ENCODE measurements around the gene KLK2.

Gene KLK2

GRCh38 chr19:50854636-50855410 lies 18.4 kb upstream of the KLK2 start, which contains the start of gene KLK3:
Gene KLK3 (plus strand): TSS chr19:50854915. CDS start chr19:50854956, 41 bp downstream.
- no peaks in the 10 kb centered on the region for H3K4me1 ChIP-seq (ENCODE audit: control insufficient read depth, low read depth, low read length)
- no peak for DNase-seq
- no peak within 1 kb of the TSS for H3K4me3 ChIP-seq (ENCODE audit: low read length)

DNA sequence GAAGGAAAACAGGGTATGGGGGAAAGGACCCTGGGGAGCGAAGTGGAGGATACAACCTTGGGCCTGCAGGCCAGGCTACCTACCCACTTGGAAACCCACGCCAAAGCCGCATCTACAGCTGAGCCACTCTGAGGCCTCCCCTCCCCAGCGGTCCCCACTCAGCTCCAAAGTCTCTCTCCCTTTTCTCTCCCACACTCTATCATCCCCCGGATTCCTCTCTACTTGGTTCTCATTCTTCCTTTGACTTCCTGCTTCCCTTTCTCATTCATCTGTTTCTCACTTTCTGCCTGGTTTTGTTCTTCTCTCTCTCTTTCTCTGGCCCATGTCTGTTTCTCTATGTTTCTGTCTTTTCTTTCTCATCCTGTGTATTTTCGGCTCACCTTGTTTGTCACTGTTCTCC lies 15.9 kb upstream of the KLK2 start:
- H3K56ac ChIP-seq (ENCODE audit: low read length): no peak overlapping the region
- no peak overlapping the region for H3K27ac ChIP-seq (ENCODE audit: low read depth, low read length)
- no peaks in the 10 kb centered on the region for H3K4me1 ChIP-seq (ENCODE audit: control insufficient read depth, low read depth, low read length)
- no peak overlapping the region for H3K9ac ChIP-seq (ENCODE audit: low read length)
- H3K18ac ChIP-seq (ENCODE audit: low read length): no peak overlapping the region
- no CpG with 5 or more reads among the region's 6 CpGs for WGBS (ENCODE audit: extremely low coverage, insufficient coverage, low lambda C conversion rate)
- no peaks in the 10 kb centered on the region for H3K79me1 ChIP-seq (ENCODE audit: low read length)
- H3K36me3 ChIP-seq (ENCODE audit: control insufficient read depth, insufficient read depth, low read length): no peaks in the 10 kb centered on the region
- no peaks in the 10 kb centered on the region for H3K79me2 ChIP-seq (ENCODE audit: control insufficient read depth, insufficient read depth, low read length)
- H2BK15ac ChIP-seq (replicated peaks; ENCODE audit: low read depth): no peak overlapping the region
- H2AK5ac ChIP-seq (ENCODE audit: low read length): no peak overlapping the region
- no peak overlapping the region for H3K4ac ChIP-seq (ENCODE audit: low read depth, low read length)
- no peak overlapping the region for H2BK120ac ChIP-seq (ENCODE audit: low read depth, low read length)
- H3K4me3 ChIP-seq (ENCODE audit: low read length): no peak overlapping the region
- no peaks in the 10 kb centered on the region for H3K27me3 ChIP-seq (ENCODE audit: insufficient read depth, low read length, poor library complexity)
- no peak for DNase-seq
- no peak overlapping the region for H3K23ac ChIP-seq (ENCODE audit: low read length)
- no peak overlapping the region for H2BK5ac ChIP-seq (ENCODE audit: low read length)
- H4K8ac ChIP-seq (ENCODE audit: low read depth, low read length): no peak overlapping the region
- H4K5ac ChIP-seq (ENCODE audit: low read length): no peak overlapping the region
- H3K4me2 ChIP-seq (ENCODE audit: low read length): no peak overlapping the region

More at GRCh38 chr19:50854636-50855410, 18.4 kb upstream of the KLK2 start, which contains the start of gene KLK3:
- H3K27me3 ChIP-seq (ENCODE audit: insufficient read depth, low read length, poor library complexity): no peaks in the 10 kb centered on the region
- WGBS (ENCODE audit: extremely low coverage, insufficient coverage, low lambda C conversion rate): no CpG with 5 or more reads among the region's 9 CpGs
- no peak within 1 kb of the TSS for H3K18ac ChIP-seq (ENCODE audit: low read length)
- no peaks in the 10 kb centered on the region for H3K79me2 ChIP-seq (ENCODE audit: control insufficient read depth, insufficient read depth, low read length)
- H2BK5ac ChIP-seq (ENCODE audit: low read length): no peak within 1 kb of the TSS
- H3K4ac ChIP-seq (ENCODE audit: low read depth, low read length): no peak within 1 kb of the TSS
- no peak within 1 kb of the TSS for H3K56ac ChIP-seq (ENCODE audit: low read length)
- no peaks in the 10 kb centered on the region for H3K79me1 ChIP-seq (ENCODE audit: low read length)
- H3K9ac ChIP-seq (ENCODE audit: low read length): no peak within 1 kb of the TSS
- H3K4me2 ChIP-seq (ENCODE audit: low read length): no peak within 1 kb of the TSS
- H3K27ac ChIP-seq (ENCODE audit: low read depth, low read length): no peak within 1 kb of the TSS
- no peak within 1 kb of the TSS for H2BK120ac ChIP-seq (ENCODE audit: low read depth, low read length)
- H3K36me3 ChIP-seq (ENCODE audit: control insufficient read depth, insufficient read depth, low read length): no peaks in the 10 kb centered on the region
- H4K8ac ChIP-seq (ENCODE audit: low read depth, low read length): no peak within 1 kb of the TSS
- H2BK15ac ChIP-seq (replicated peaks; ENCODE audit: low read depth): no peak within 1 kb of the TSS
- H4K5ac ChIP-seq (ENCODE audit: low read length): no peak within 1 kb of the TSS
- no peak within 1 kb of the TSS for H2AK5ac ChIP-seq (ENCODE audit: low read length)
- H3K23ac ChIP-seq (ENCODE audit: low read length): no peak within 1 kb of the TSS

DNA sequence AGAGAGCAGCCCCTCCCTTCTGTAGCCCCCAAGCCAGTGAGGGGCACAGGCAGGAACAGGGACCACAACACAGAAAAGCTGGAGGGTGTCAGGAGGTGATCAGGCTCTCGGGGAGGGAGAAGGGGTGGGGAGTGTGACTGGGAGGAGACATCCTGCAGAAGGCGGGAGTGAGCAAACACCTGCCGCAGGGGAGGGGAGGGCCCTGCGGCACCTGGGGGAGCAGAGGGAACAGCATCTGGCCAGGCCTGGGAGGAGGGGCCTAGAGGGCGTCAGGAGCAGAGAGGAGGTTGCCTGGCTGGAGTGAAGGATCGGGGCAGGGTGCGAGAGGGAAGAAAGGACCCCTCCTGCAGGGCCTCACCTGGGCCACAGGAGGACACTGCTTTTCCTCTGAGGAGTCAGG lies 14.4 kb upstream of the KLK2 start:
- Histone ChIP-seq H3K23ac (ENCODE audit: low read length) (no peak overlapping the region), H3K18ac (ENCODE audit: low read length) (no peak overlapping the region), H3K79me1 (ENCODE audit: low read length) (no peaks in the 10 kb centered on the region), H3K4me1 (ENCODE audit: control insufficient read depth, low read depth, low read length) (no peaks in the 10 kb centered on the region), H3K4me2 (ENCODE audit: low read length) (no peak overlapping the region), H3K56ac (ENCODE audit: low read length) (no peak overlapping the region), H4K5ac (ENCODE audit: low read length) (no peak overlapping the region), H3K4me3 (ENCODE audit: low read length) (no peak overlapping the region), H3K27me3 (ENCODE audit: insufficient read depth, low read length, poor library complexity) (no peaks in the 10 kb centered on the region), H3K27ac (ENCODE audit: low read depth, low read length) (no peak overlapping the region), H2BK5ac (ENCODE audit: low read length) (no peak overlapping the region), H3K79me2 (ENCODE audit: control insufficient read depth, insufficient read depth, low read length) (no peaks in the 10 kb centered on the region), H2BK15ac (replicated peaks; ENCODE audit: low read depth) (no peak overlapping the region), H4K8ac (ENCODE audit: low read depth, low read length) (no peak overlapping the region), H3K9ac (ENCODE audit: low read length) (no peak overlapping the region), H3K4ac (ENCODE audit: low read depth, low read length) (no peak overlapping the region), H2BK120ac (ENCODE audit: low read depth, low read length) (no peak overlapping the region), H3K36me3 (ENCODE audit: control insufficient read depth, insufficient read depth, low read length) (no peaks in the 10 kb centered on the region), H2AK5ac (ENCODE audit: low read length) (no peak overlapping the region)
- WGBS (ENCODE audit: extremely low coverage, insufficient coverage, low lambda C conversion rate): no CpG with 5 or more reads among the region's 7 CpGs
- DNase-seq: no peak

- WGBS (ENCODE audit: extremely low coverage, insufficient coverage, low lambda C conversion rate): no CpG with 5 or more reads among the region's 4 CpGs
- no peak overlapping the region for H3K4me2 ChIP-seq (ENCODE audit: low read length)
- no peak overlapping the region for H2BK120ac ChIP-seq (ENCODE audit: low read depth, low read length)
- H4K8ac ChIP-seq (ENCODE audit: low read depth, low read length): no peak overlapping the region
- no peak overlapping the region for H4K5ac ChIP-seq (ENCODE audit: low read length)
- no peak overlapping the region for H2AK5ac ChIP-seq (ENCODE audit: low read length)
- H2BK15ac ChIP-seq (replicated peaks; ENCODE audit: low read depth): no peak overlapping the region
- H3K56ac ChIP-seq (ENCODE audit: low read length): no peak overlapping the region
- H3K36me3 ChIP-seq (ENCODE audit: control insufficient read depth, insufficient read depth, low read length): no peaks in the 10 kb centered on the region
- no peak overlapping the region for H3K23ac ChIP-seq (ENCODE audit: low read length)
- H3K4ac ChIP-seq (ENCODE audit: low read depth, low read length): no peak overlapping the region
- no peak overlapping the region for H3K27ac ChIP-seq (ENCODE audit: low read depth, low read length)
- H3K4me3 ChIP-seq (ENCODE audit: low read length): no peak overlapping the region
- H3K18ac ChIP-seq (ENCODE audit: low read length): no peak overlapping the region
- H2BK5ac ChIP-seq (ENCODE audit: low read length): no peak overlapping the region
- no peaks in the 10 kb centered on the region for H3K27me3 ChIP-seq (ENCODE audit: insufficient read depth, low read length, poor library complexity)
- no peaks in the 10 kb centered on the region for H3K79me2 ChIP-seq (ENCODE audit: control insufficient read depth, insufficient read depth, low read length)
- no peak for DNase-seq
- H3K79me1 ChIP-seq (ENCODE audit: low read length): no peaks in the 10 kb centered on the region
- H3K4me1 ChIP-seq (ENCODE audit: control insufficient read depth, low read depth, low read length): no peaks in the 10 kb centered on the region
- no peak overlapping the region for H3K9ac ChIP-seq (ENCODE audit: low read length)
Measured at GRCh38 chr19:50859849-50860248, 13.4 kb upstream of the KLK2 start.

GRCh38 chr19:50861010-50861409 lies 12.2 kb upstream of the KLK2 start:
- no peaks in the 10 kb centered on the region for H3K79me2 ChIP-seq (ENCODE audit: control insufficient read depth, insufficient read depth, low read length)
- H3K4me2 ChIP-seq (ENCODE audit: low read length): no peak overlapping the region
- no peak overlapping the region for H4K5ac ChIP-seq (ENCODE audit: low read length)
- no peak overlapping the region for H3K56ac ChIP-seq (ENCODE audit: low read length)
- H3K27me3 ChIP-seq (ENCODE audit: insufficient read depth, low read length, poor library complexity): no peaks in the 10 kb centered on the region
- no peak overlapping the region for H3K4me3 ChIP-seq (ENCODE audit: low read length)
- no peak overlapping the region for H2AK5ac ChIP-seq (ENCODE audit: low read length)
- H3K4me1 ChIP-seq (ENCODE audit: control insufficient read depth, low read depth, low read length): no peaks in the 10 kb centered on the region
- no peak overlapping the region for H4K8ac ChIP-seq (ENCODE audit: low read depth, low read length)
- no peak for DNase-seq
- H2BK120ac ChIP-seq (ENCODE audit: low read depth, low read length): no peak overlapping the region
- H3K36me3 ChIP-seq (ENCODE audit: control insufficient read depth, insufficient read depth, low read length): no peaks in the 10 kb centered on the region
- no peak overlapping the region for H3K18ac ChIP-seq (ENCODE audit: low read length)
- H2BK15ac ChIP-seq (replicated peaks; ENCODE audit: low read depth): no peak overlapping the region
- H3K9ac ChIP-seq (ENCODE audit: low read length): no peak overlapping the region
- H3K4ac ChIP-seq (ENCODE audit: low read depth, low read length): no peak overlapping the region
- H3K79me1 ChIP-seq (ENCODE audit: low read length): no peaks in the 10 kb centered on the region
- no peak overlapping the region for H2BK5ac ChIP-seq (ENCODE audit: low read length)
- H3K23ac ChIP-seq (ENCODE audit: low read length): no peak overlapping the region
- no CpG with 5 or more reads among the region's 5 CpGs for WGBS (ENCODE audit: extremely low coverage, insufficient coverage, low lambda C conversion rate)
- no peak overlapping the region for H3K27ac ChIP-seq (ENCODE audit: low read depth, low read length)

All from mesendoderm (in vitro differentiated cells).